Small intestine (tissue), 7 donors: ENCODE results near the gene SLC6A16. TPM values are rescaled to one million over a fixed set of nuclear protein-coding genes. Genes with fewer than 3 reads are reported as not detected.

Source experiments
- DNase-seq, 2 donors: peaks; one replicate each; pipeline versions ENCODE4 v3.0.0 to v3.0.0-alpha.2; 2013
- FAIRE-seq: peaks from 2 replicates; lab custom pipeline; 2012; peaks lifted over from hg19 to GRCh38; lab: Jason Lieb, UNC
- H3K27ac ChIP-seq, 3 donors: one replicate each; pipeline ENCODE4 v1.5.1; 2013; ENCODE audit warnings: low read length in 2 of 3, mild to moderate bottlenecking in 2 of 3, control low read depth in 1 of 3, inconsistent platforms in 1 of 3, low read depth in 1 of 3, moderate library complexity in 1 of 3
- H3K27me3 ChIP-seq, 3 donors: one replicate each; pipeline ENCODE4 v1.6.1; 2013; ENCODE audit warnings: low read length in 3 of 3, inconsistent platforms in 1 of 3; ENCODE audit not compliant: control insufficient read depth in 3 of 3, insufficient read depth in 3 of 3
- H3K36me3 ChIP-seq, 3 donors: one replicate each; pipeline ENCODE4 v1.6.1; 2013; ENCODE audit warnings: low read length in 3 of 3, inconsistent platforms in 1 of 3, low read depth in 1 of 3, mild to moderate bottlenecking in 1 of 3, moderate library complexity in 1 of 3; ENCODE audit not compliant: control insufficient read depth in 3 of 3, insufficient read depth in 2 of 3
- H3K4me1 ChIP-seq, 3 donors: one replicate each; pipeline ENCODE4 v1.6.1; 2013; ENCODE audit warnings: low read length in 2 of 3, inconsistent platforms in 1 of 3, low read depth in 1 of 3, mild to moderate bottlenecking in 1 of 3, moderate library complexity in 1 of 3; ENCODE audit not compliant: control insufficient read depth in 3 of 3, insufficient read depth in 2 of 3
- H3K4me3 ChIP-seq, 3 donors: one replicate each; pipeline ENCODE4 v1.5.1; 2013; ENCODE audit warnings: low read length in 3 of 3, control low read depth in 1 of 3, inconsistent platforms in 1 of 3, low read depth in 1 of 3, mild to moderate bottlenecking in 1 of 3, moderate library complexity in 1 of 3
- H3K9me3 ChIP-seq, 2 donors: one replicate each; pipeline ENCODE4 v1.6.1; 2013; ENCODE audit warnings: low read depth in 1 of 2, low read length in 1 of 2; ENCODE audit not compliant: control insufficient read depth in 2 of 2, insufficient read depth in 1 of 2
- WGBS, 3 donors: extraction: QIAGEN DNeasy Blood & Tissue Kit; methylation state at CpG; one replicate each; pipeline ENCODE4 v1.1.7; 2013; 5-methylcytosine and 5-hydroxymethylcytosine counted together
- polyA plus RNA-seq, 4 donors: library from polyadenylated mRNA; stranded (reverse) in 3 of 4; unstranded in 1 of 4; fragments of 200-250 nt in 3 of 4; fragments of 120-200 nt in 1 of 4; gene quantifications; one replicate each; pipeline versions ENCODE4 v1.2.1 to v1.2.3, GENCODE V29; 2013
- donor health status: healthy with polysubstance abuse.
- donor health status: control.
- donor health status: control.
- donor health status: Bipolar disorder and iron deficiency.
- donor health status: healthy.

The SLC6A16 gene
- polyA plus RNA-seq, 4 donors = 0.27 to 1.4 (median 0.34) TPM; not detected in 1

DNA sequence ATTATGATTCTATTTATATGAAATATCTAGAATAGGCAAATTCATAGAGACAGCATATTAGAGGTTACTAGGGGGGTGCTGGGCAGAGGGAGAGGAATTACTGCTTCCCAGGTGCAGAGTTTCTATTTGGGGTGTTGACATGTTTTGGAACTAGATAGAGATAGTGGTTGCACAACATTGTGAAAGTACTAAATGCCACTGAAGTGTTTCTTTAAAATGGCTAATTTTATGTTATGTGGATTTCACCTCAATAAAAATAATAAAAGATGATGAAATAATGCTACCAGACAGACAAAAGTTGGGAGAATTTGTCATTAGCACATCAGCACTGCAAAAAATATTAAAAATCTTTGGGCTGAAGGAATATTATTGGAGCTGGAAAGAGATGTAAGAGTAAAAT lies 63.4 kb downstream of the SLC6A16 start:
- FAIRE-seq (no peak), DNase-seq (no peak)
- Histone ChIP-seq H3K4me3 (no peak overlapping the region), H3K9me3 (peaks cover 2 to 15% of the 10 kb centered on the region in 2 donors), H3K36me3 (no peaks in the 10 kb centered on the region), H3K27me3 (peaks cover 0 to 7% (median 0%) of the 10 kb centered on the region in 3 donors), H3K27ac (no peak overlapping the region), H3K4me1 (no peaks in the 10 kb centered on the region)

DNA sequence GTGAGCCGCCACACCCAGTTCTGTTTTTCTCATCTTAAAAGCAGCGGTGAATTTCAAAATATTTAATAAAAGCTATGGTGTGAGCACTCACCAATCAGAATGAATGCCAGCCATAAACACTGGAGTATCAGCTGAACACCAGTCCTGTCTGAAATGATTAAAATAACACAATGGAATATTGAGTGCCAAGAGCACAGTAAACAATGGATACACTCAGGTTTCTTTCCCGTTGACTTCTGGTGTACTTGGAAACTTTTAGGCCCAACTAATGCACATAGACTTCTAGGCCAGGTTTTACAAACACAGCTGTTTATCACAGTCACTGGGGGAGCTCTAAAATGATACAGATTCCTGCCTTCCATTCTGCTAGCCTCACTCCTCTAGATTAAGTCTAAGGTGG lies 68.3 kb downstream of the SLC6A16 start:
- H3K27ac ChIP-seq = no peak overlapping the region
- 72 to 77% (median 77%) methylated on average over 3 of the region's 3 CpGs for WGBS, 3 donors
- DNase-seq = no peak

DNA sequence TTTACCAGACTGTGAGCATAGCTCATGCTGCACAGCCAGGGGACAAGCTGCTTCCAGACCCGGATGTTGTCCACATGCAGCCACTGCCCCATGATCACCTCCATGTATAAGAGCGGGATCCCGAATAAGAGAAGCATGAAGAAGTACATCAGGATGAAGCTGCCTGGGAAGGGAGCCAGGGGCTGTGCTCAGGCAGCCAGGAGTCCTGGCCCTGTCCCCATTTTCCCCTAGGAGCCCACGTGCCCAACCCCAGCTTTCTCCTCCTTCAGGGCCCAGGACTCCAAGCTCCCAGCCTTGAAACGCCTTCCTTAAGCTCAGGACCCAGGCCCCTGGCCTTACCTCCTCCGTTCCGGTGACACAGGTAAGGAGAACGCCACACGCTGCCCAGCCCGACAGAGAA lies 69.3 kb downstream of the SLC6A16 start:
- FAIRE-seq (no peak), DNase-seq (no peak)
- WGBS, 3 donors = 81 to 88% (median 85%) methylated on average over 10 of the region's 10 CpGs
- H3K36me3 ChIP-seq = no peaks in the 10 kb centered on the region
- H3K4me1 ChIP-seq = no peaks in the 10 kb centered on the region
- no peak overlapping the region for H3K4me3 ChIP-seq
- H3K27ac ChIP-seq = no peak overlapping the region
- peaks cover 0 to 8% (median 7%) of the 10 kb centered on the region in 3 donors for H3K27me3 ChIP-seq
- H3K9me3 ChIP-seq = peaks cover 2 to 7% of the 10 kb centered on the region in 2 donors

More for the DNA sequence above, 68.3 kb downstream of the SLC6A16 start:
- H3K4me1 ChIP-seq = no peaks in the 10 kb centered on the region
- FAIRE-seq = no peak
- H3K9me3 ChIP-seq = peaks cover 2 to 7% of the 10 kb centered on the region in 2 donors
- no peak overlapping the region for H3K4me3 ChIP-seq
- no peaks in the 10 kb centered on the region for H3K36me3 ChIP-seq
- H3K27me3 ChIP-seq = peaks cover 0 to 8% (median 7%) of the 10 kb centered on the region in 3 donors

DNA sequence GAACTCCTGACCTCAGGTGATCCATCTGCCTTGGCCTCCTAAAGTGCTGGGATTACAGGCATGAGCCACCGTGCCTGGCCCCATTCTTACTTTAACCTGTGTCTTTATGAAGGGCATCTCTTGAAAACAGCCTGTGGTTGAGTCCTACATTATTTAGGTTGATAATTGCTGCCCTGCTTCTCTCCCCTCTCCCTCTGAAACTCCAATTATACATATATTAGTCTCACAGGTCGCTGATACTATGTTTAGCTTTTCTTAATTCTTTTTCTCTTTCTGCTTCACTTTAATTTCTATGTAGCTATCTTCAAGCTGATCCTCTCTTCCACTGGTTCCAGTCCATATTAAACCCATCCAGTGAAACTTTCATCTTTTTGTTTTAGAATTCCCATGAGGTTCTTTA lies 75.1 kb downstream of the SLC6A16 start:
- no peak for FAIRE-seq
- peaks cover 0 to 8% (median 2%) of the 10 kb centered on the region in 3 donors for H3K27me3 ChIP-seq
- whole genome bisulfite sequencing, 3 donors = 75 to 84% (median 80%) methylated on average over 2 of the region's 2 CpGs

DNA sequence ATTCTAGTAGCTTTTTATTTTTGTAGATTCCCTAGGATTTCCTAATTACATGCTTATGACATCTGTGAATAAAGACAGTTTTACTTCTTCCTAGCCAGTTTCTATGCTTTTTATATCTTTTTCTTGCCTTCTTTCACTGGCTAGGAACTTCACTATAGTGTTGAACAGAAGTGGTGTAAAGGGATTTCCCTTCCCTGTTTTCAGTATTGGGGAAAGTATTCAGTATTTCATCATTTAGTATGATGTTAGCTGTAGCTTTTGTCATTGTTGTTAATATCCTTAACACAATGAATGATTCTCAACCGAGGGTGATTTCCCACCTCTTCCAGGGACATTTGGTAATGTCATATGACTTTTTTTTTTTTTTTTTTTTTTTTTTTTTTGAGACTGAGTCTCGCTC lies 77.3 kb downstream of the SLC6A16 start:
- H3K4me3 ChIP-seq = no peak overlapping the region
- no peak for DNase-seq
- H3K9me3 ChIP-seq = no peaks in the 10 kb centered on the region
- H3K27ac ChIP-seq = no peak overlapping the region
- H3K36me3 ChIP-seq = no peaks in the 10 kb centered on the region
- H3K27me3 ChIP-seq = peaks cover 0 to 5% (median 2%) of the 10 kb centered on the region in 3 donors
- no peak for FAIRE-seq
- 66 to 71% (median 70%) methylated on average over 1 to 2 of the region's 2 CpGs for WGBS, 3 donors
- H3K4me1 ChIP-seq = no peaks in the 10 kb centered on the region

More for the DNA sequence above, 75.1 kb downstream of the SLC6A16 start:
- Histone ChIP-seq H3K4me3 (no peak overlapping the region), H3K36me3 (no peaks in the 10 kb centered on the region), H3K4me1 (no peaks in the 10 kb centered on the region), H3K9me3 (no peaks in the 10 kb centered on the region), H3K27ac (no peak overlapping the region)
- DNase-seq = no peak

DNA sequence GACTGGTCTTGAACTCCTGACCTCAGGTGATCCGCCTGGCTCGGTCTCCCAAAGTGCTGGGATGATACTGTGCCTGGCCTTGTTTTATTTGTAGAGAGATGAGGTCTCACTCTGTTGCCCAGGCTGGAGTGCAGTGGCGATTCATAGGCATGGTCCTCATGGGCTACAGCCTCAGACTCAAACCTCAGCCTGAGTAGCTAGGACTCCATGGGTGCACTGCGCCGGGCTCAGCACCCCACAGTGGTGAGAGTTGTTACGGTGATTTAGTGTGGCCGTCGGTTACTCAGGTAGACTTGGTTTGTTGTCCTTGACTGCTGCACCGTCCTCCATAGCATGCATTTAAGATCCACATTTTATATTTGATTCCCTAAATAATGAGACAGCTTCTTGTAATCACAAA lies 80.7 kb downstream of the SLC6A16 start:
- Histone ChIP-seq H3K9me3 (no peaks in the 10 kb centered on the region), H3K27me3 (no peaks in the 10 kb centered on the region), H3K36me3 (no peaks in the 10 kb centered on the region), H3K27ac (no peak overlapping the region), H3K4me1 (no peaks in the 10 kb centered on the region), H3K4me3 (no peak overlapping the region)
- no peak for DNase-seq
- FAIRE-seq = no peak
- 94 to 98% (median 96%) methylated on average over 9 of the region's 9 CpGs for WGBS, 3 donors

DNA sequence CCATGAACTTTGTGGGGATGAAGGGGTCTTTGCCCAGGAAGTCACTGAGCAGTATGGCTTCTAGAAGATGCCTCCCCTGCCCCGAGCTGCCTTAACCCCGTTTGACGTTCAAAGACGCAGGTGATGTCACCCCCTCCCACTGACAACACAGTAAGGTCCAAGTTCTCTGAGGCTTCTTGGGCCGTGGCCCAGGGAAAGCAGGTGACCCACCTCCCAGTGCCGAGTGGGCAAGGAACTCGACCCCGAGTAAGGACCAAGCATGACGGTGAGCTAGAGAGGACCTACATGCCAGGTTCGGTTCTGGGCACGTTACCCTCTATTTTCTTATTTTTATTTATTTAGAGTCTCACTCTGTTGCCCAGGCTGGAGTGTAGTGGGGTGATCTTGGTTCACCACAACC lies 81.3 kb downstream of the SLC6A16 start:
- Histone ChIP-seq H3K4me3 (no peak overlapping the region), H3K27ac (no peak overlapping the region), H3K27me3 (no peaks in the 10 kb centered on the region), H3K9me3 (no peaks in the 10 kb centered on the region), H3K36me3 (no peaks in the 10 kb centered on the region), H3K4me1 (no peaks in the 10 kb centered on the region)
- WGBS, 3 donors = 83 to 85% (median 85%) methylated on average over 11 of the region's 11 CpGs
- no peak for FAIRE-seq
- no peak for DNase-seq

DNA sequence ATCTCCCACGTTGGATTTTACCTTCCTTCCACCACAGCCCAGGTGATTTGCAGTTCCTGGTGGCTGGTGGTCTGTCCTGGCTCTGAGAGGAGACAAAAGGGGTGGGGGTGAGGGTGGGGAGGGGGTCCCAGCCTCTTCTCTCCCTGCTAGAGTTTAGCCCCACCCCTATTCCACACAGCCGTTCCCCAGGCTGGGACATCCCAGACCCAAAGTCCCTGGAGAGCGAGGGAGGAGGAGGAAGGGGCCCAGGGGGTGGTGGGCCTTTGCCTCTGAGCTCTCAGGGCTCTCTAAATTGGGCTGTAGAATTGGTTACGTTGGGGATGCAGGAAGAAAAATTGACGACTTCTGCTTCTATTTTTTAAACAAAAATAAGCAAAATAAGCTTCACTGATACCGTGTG lies 81.9 kb downstream of the SLC6A16 start:
- Histone ChIP-seq H3K4me1 (no peaks in the 10 kb centered on the region), H3K36me3 (no peaks in the 10 kb centered on the region), H3K4me3 (no peak overlapping the region), H3K27ac (no peak overlapping the region), H3K27me3 (no peaks in the 10 kb centered on the region), H3K9me3 (no peaks in the 10 kb centered on the region)
- FAIRE-seq (no peak), DNase-seq (no peak)
- 43 to 56% (median 53%) methylated on average over 6 of the region's 6 CpGs for WGBS, 3 donors

DNA sequence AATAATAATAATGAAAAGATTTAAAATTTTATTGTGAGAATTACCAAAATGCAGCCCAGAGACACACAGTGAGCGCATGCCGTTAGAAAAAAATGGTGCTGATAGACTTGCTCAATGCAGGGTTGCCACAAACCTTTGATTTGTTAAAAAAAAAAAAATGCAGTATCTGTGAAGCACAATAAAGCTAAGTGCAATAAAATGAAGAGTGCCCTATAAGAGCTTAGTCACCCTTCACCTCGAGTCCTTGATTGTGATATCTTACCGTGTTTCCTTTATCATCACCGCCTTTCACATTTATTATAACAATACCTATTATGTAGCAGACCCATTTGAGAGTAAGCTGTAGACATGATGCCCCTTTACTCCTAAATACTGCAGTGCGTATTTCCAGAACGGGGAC lies 83.2 kb downstream of the SLC6A16 start:
- Histone ChIP-seq H3K4me1 (no peaks in the 10 kb centered on the region), H3K27ac (no peak overlapping the region), H3K36me3 (no peaks in the 10 kb centered on the region), H3K27me3 (no peaks in the 10 kb centered on the region), H3K9me3 (no peaks in the 10 kb centered on the region), H3K4me3 (no peak overlapping the region)
- DNase-seq (peak in 1 of 2 donors; percentile 57), FAIRE-seq (no peak)
- 20 to 68% (median 29%) methylated on average over 7 of the region's 7 CpGs for WGBS, 3 donors
